GM12892 (cell line): ENCODE measurements around the gene SLC39A11.

Experiments used
- POLR2AphosphoS5 ChIP-seq: IDR thresholded peaks from 2 replicates; pipeline ENCODE4 v1.6.1; 2011; ENCODE audit warnings: low read depth, low read length, control low read depth
- TAF1 ChIP-seq: IDR thresholded peaks from 2 replicates; pipeline ENCODE4 v1.6.1; 2011; ENCODE audit warnings: low read depth, mild to moderate bottlenecking, control low read depth, low read length, borderline replicate concordance

DNA sequence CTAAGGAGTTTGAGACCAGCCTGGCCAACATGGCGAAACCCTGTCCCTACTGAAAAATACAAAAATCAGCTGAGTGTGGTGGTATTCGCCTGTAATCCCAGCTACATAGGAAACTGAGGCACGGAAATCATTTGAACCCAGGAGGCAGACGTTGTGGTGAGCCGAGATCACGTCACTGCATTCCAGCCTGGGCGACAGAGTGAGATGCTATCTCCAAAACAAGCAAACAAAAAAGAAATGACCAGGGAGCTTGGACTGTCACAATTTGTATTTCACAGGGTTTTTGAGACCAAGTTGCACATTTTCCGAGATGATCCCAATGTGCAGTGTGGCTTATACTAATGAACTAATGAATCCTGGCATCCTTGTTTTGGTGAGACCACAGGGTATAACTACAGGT, 156.5 kb downstream of the SLC39A11 start:
- TF ChIP-seq TAF1, result no peak
- no peak for TF ChIP-seq POLR2AphosphoS5
